GM19238 (cell line): ENCODE results near the gene ONECUT3.
A peak's percentile ranks its signal among the peaks of the same experiment; 100 is the strongest.
"Not testable (repeated sequence)": the region's sequence is repeated elsewhere in the genome, so short reads cannot be mapped to it uniquely, and the experiment has no call there.

Experiments
- DNase-seq: peaks from one replicate; pipeline ENCODE4 v3.0.0; 2011; ENCODE audit warnings: low spot score; ENCODE audit not compliant: insufficient read length

Gene ONECUT3

GRCh38 chr19:1752757-1753728 is at the start of gene ONECUT3:
Gene ONECUT3, plus strand, starts transcription at chr19:1753506. Its CDS starts 157 bp downstream, at chr19:1753663.
- no peak for DNase-seq

DNA sequence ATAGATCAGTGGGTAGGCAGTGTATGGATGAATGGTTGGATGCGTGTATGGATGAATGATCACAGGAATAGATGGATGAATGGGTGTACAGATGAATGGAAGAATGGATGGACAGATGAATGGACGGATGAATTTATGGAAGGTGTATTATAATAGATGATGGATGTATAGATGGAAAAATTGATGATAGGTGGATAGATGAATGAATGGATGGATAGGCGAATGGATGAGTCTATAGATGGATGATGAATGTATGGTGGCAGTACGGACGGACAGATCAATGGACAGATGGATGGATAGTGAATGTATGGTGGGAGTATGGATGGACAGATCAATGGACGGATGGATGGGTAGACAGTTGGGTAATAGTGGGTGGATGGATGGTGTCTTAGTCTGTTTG is 49.0 kb upstream of the ONECUT3 start:
- no peak for DNase-seq

GRCh38 chr19:1705367-1705766 is 47.9 kb upstream of the ONECUT3 start:
- DNase-seq = no peak

DNA sequence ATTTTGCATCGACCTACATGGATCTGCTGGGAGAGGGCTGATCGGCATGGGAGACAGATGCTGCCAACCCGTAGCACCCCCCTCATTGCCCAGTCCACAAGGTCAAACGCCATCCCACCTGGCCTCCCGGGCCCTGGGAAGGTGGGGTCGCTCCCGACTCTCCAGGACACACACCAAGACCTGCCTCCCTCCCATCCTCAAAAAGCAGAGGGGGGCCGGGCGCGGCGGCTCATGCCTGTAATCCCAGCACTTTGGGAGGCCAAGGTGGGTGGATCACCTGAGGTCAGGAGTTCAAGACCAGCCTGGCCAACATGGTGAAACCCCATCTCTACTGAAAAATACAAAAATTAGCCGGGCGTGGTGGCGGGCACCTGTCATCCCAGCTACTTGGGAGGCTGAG is 46.7 kb upstream of the ONECUT3 start:
- DNase-seq = not testable (repeated sequence)

DNA sequence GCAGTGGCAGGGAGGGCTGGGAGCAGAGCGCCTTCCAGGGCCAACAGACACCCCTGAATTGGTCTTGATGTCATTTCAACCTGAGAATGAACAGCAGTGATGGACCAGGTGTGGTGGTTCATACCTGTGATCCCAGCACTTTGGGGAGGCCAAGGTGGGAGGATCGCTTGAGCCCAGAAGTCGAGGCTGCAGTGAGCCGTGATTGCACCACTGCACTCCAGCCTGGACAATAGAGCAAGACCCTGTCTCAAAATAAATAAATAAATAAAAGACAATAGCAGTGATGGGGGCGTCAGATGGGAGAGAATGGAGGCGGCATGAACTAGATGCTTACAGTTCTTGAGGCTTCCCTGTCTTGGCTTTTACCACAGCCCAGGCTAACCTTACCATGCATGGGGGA is 46.1 kb upstream of the ONECUT3 start:
- DNase-seq = no peak

DNA sequence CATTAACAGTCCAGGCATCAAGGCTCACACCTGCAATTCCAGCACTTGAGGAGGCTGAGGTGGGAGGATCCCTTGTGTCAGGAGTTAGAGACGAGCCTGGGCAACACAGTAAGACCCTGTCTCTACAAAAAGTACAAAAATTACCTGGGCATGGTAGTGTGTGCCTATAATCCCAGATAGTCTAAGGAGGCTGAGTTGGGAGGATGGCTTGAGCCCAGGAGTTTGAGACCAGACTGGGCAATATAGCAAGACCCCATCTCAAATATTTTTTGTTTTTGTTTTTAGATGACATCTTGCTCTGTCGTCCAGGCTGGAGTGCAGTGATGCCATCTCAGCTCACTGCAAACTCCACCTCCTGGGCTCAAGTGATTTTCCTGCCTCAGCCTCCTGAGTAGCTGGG is 40.1 kb upstream of the ONECUT3 start:
- no peak for DNase-seq

- no peak for DNase-seq
Measured at GRCh38 chr19:1715540-1715939, 37.8 kb upstream of the ONECUT3 start.

- no peak for DNase-seq
Measured at GRCh38 chr19:1717200-1717969, 35.9 kb upstream of the ONECUT3 start.

GRCh38 chr19:1717970-1718264 is 35.4 kb upstream of the ONECUT3 start:
- no peak for DNase-seq

GRCh38 chr19:1718420-1719291 is 34.6 kb upstream of the ONECUT3 start:
- DNase-seq = no peak

DNA sequence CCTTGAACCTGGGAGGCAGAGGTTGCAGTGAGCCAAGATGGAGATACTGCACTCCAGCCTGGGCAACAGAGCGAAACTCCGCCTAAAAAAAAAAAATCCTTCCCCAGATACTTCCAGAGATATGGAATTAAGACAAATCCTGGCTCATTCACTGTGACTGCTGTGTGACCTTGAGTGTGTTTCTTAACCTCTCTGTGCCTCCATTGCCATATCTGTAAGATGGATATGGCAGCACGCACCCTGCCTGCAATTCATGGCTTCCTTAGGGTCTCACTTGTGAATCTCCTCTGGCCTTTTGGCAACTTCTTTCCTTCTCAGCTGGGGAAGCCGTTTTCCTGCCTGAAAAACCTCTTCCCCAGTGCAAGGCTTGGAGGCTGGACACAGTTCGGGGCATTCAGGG is 33.8 kb upstream of the ONECUT3 start:
- no peak for DNase-seq

- no peak for DNase-seq
Measured at GRCh38 chr19:1720237-1720636, 33.1 kb upstream of the ONECUT3 start.

GRCh38 chr19:1725100-1726064 is 27.9 kb upstream of the ONECUT3 start:
- DNase-seq = peak; percentile 80

DNA sequence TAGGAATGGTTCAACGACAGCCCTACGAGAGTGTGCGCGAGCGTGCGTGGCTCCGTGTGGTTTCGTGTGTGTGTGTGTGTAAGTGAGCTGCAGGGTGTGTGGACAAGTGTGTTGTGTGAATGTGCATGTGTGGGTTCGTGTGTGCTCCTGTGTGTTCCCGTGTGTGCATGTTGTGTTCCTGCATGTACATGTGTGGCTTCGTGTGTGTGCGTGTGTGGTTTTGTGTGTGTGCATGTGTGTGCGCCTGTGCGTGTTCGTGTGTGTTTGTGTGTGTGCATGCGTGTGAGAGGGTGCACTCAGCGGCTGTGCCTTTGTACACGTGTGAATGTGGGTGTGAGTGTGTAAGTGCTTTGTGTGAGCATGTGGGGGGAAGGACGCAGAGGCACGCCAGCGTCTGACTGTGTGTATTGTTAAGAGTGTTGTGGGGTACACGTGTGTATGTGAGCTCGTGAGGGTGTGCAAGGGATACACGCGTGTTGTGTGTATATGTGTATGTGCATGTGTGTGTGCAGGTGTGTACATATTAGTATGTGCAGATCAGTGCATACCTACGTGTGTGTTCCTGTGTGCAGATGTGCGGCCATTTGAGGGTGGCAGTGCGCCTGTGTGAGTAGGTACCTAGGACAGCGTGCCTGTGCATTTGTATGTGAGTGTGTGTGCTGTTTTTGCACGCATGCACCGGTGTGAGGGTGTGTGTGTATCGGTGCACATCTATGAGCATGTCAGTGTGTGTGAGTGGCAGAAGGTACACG is 24.3 kb upstream of the ONECUT3 start:
- DNase-seq = no peak

DNA sequence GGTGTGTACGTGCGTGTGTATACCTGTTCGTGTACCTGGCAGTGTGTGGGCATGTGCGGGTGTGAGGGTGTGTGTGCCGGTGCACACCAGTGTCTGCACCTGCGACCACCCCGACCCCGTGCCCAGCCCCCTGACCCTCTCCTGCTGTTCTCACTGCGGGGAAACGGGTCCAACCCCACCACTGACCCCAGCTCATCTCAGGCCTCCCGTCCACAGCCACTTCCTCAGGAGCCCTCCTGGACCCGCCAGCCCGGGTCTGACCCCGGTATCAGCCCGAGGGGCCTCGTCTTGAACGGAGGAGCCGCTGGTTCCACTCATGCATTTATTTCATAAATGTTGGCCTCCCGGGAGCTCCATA is 23.8 kb upstream of the ONECUT3 start:
- no peak for DNase-seq

DNA sequence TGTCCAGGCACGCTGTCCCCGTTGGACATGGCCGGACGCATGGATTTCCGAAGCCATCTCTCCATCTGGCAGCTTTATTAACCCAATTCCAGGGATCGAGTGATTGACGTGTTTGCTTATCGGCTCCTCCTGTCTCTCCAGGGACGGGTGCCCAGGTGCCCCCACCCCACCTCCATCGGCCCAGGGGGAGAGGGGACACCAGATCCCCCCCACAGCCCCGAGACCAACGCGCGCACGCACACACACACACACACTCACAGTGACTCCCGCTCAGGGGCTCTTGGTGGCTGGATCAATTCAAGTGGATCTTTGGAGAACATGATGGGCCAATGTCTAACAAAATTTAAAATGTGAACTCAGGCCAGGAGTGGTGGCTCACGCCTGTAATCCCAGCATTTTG is 23.1 kb upstream of the ONECUT3 start:
- no peak for DNase-seq

GRCh38 chr19:1734321-1734966 is 18.9 kb upstream of the ONECUT3 start:
- no peak for DNase-seq

DNA sequence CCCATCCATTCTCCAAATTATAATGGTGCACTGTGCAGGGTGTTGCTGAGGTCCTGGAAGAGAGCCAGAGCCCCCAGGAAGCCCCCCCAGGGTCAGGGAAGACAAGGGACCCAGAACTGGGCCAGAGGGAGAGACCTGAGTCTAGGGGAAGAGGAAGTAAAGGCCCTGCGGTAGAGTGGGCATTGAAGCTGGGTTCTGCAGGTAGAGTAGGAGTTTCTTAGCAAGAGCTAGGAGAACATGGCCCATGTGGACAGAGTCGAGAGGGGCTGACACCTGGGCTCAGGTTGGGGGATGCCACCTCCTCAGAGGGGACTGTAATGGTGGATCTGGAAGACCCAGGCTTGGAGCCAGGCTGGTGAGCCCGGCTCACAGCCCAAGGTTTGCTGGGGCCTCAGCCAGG is 17.0 kb upstream of the ONECUT3 start:
- DNase-seq = no peak

DNA sequence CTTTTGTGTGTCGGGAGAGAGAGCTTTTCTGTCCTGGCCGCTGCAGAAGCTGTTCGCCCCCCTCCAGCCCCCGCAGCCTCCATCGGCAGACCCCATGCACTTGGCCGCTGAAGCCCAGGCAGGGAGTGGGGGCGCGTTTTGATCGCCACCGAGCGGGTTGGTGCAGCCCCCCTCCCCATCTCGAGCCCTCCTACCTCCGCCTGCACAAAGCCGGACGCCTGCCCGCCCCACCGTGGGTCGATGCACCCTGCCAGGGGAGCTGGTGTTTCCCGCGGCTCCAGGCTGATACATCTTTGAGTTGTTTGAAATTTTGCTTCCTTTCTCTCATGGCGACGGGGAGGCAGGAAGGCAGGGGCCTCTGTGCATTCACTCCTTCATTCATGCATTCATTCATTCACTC is 16.4 kb upstream of the ONECUT3 start:
- DNase-seq = no peak
